GM20000 (cell line): ENCODE data around the gene VTN.
A peak's percentile ranks its signal among the peaks of the same experiment; 100 is the strongest.

Experiments used
- DNase-seq: peaks from one replicate; pipeline ENCODE4 v3.0.0; 2012; ENCODE audit warnings: low spot score
- TF ChIP-seq, protein P1 (sequence below): IDR thresholded peaks from 2 replicates; pipeline ENCODE4 v1.5.1; 2012; ENCODE audit warnings: mild to moderate bottlenecking, control low read depth; ENCODE audit errors: extremely low read depth, missing control alignments

VTN gene, protein sequence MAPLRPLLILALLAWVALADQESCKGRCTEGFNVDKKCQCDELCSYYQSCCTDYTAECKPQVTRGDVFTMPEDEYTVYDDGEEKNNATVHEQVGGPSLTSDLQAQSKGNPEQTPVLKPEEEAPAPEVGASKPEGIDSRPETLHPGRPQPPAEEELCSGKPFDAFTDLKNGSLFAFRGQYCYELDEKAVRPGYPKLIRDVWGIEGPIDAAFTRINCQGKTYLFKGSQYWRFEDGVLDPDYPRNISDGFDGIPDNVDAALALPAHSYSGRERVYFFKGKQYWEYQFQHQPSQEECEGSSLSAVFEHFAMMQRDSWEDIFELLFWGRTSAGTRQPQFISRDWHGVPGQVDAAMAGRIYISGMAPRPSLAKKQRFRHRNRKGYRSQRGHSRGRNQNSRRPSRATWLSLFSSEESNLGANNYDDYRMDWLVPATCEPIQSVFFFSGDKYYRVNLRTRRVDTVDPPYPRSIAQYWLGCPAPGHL

DNA sequence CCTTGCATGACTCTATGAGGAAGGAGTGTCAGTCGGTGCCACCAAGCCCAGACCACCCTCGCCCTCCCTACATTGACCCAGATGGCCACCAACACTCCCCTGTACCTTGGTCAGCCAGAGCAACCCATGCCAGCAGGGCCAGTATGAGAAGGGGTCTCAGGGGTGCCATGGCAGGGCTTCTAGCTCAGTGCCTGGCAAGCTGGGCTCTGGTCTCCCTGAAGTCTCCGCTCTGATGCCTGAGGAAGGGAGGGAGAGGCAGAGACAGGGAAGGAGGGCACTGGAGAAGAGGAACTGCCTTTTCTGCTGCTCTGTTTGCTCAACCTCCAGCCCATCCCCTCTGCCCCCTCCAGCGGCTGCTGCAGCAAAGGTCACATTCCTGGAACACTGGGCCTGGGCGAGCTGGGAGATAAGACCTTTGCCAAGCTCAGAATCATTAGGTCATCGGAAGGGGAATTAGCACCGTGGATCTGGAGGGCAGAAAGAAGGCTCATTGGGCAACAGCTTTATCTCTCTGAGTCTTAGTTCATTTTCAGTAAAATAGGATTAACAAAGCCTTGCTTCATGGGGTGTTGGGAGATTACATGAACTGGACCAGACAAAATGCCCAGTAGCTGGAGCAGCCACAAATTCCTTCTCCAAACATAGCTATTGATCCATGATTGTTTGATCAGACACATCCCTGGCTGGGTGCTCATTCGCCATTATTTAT lies at the start of gene VTN:
Gene VTN (minus strand): TSS at position 273 of the 709 bp plus-strand sequence. CDS start 104 bp downstream, at position 169.
- TF ChIP-seq, protein P1, sequence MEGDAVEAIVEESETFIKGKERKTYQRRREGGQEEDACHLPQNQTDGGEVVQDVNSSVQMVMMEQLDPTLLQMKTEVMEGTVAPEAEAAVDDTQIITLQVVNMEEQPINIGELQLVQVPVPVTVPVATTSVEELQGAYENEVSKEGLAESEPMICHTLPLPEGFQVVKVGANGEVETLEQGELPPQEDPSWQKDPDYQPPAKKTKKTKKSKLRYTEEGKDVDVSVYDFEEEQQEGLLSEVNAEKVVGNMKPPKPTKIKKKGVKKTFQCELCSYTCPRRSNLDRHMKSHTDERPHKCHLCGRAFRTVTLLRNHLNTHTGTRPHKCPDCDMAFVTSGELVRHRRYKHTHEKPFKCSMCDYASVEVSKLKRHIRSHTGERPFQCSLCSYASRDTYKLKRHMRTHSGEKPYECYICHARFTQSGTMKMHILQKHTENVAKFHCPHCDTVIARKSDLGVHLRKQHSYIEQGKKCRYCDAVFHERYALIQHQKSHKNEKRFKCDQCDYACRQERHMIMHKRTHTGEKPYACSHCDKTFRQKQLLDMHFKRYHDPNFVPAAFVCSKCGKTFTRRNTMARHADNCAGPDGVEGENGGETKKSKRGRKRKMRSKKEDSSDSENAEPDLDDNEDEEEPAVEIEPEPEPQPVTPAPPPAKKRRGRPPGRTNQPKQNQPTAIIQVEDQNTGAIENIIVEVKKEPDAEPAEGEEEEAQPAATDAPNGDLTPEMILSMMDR = no peak
- no peak for DNase-seq

DNA sequence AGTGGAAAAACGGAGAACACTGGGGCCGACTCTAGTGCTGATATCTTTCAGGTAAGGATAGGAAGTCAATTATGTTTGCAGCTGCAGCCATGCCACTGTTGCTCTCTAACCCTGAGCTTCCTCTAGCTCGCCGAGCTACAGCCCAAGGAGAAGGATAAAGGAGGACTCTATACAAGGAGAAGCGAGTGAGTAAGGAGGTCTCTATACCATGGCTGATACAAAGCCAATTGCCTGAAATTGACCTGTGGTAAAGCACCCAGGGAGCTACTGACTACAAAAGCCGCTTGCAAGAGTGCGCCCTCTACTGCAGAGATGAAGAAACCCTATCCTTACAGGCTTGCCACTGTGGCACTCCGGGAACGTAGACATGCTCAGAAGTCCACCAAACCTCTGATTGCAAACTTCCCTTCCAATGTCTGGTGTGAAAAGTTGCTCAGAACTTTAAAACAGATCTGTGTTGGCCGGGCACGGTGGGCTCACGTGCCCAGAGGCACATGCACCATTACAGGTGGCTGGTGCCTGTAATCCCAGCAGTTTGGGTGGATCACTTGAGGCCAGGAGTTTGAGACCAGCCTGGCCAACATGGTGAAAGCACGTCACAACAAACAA lies 46.7 kb upstream of the VTN start:
- TF ChIP-seq, protein P1 = peak; percentile 85
- peak; percentile 69 for DNase-seq

DNA sequence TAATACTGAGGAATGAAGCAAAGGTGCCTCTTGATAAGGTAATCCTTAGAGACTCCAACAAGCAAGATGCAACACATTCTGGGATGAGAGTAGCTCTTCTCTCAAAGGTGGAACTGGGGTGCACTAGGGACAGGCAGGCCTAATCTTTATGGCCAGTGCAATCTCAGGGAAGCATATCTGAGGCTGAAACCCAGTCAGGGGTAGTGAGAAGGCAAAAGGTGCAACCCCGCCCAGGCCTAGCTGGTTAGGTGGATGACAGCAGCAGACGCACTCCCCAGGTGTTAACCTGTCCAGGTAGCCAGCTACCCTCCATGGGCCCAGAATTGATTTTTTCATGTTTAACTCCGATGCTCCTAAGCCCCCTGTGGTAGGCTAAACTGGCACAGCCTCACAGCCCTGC lies 45.8 kb upstream of the VTN start:
- DNase-seq = no peak

DNA sequence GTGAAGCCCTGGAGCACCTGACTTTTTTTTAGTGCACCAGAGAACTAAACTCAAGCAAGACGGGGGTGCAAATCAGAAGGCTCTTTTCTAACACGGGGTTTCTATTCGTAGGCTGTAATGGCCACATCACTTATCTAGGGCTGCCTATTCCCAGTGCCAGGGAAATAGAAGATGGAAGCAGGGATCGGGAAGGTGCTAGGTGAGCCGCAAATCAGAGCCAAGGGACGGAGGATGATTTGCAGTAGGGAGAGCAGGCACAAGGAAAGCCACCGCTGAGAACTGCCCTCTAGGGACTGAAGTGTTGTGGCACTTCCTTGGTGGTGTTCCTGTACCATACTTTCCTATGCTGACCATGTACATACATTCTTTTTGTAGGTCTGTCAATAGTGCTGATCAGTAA lies 43.7 kb upstream of the VTN start:
- TF ChIP-seq, protein P1 = no peak
- no peak for DNase-seq

More for the DNA sequence above, 45.8 kb upstream of the VTN start:
- TF ChIP-seq, protein P1 = no peak

DNA sequence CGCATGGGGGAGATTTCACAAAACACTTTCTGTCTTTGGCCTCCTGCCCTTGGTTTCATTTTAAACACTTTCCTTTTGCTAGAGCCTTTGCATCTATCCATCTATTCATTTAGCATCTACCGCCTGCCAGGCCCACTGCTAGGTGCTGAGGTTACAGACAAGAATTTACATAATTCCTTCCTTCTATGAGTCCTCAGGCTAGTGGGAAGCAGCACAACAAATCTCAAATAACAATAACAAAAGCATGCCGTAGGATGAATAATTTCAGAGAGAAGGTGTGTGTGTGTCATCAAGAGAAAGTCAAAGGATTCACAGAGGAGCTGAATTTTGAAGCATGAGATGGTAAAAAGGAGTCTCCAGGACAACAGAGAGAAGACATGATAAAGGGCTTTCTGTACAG lies 42.0 kb upstream of the VTN start:
- TF ChIP-seq, protein P1 = no peak
- DNase-seq = no peak

DNA sequence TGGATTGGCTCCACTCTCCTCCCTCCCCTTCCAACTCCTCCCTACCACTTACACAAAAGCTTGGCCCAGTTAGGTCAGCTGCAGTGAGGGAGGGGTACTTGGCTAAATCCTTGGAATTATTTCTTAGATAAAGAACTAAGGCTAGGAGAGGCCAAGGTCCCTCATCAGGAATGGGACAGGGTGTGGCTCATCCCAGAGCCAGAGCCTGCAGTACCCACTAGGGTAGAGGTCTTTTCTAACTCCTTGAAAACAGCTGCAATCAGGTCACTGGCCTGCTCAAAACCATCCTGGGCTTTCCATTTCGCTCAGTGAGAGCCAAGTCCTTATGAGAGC lies 37.8 kb upstream of the VTN start:
- no peak for DNase-seq
- TF ChIP-seq, protein P1 = no peak
